Effector CD4-positive, alpha-beta T cell (primary cell): ENCODE results near the gene TPSD1.
"Not testable (repeated sequence)": the region's sequence is repeated elsewhere in the genome, so short reads cannot be mapped to it uniquely, and the experiment has no call there.

Source experiments
- DNase-seq: peaks from one replicate; pipeline ENCODE4 v3.0.0-alpha.2; 2020

Gene TPSD1

DNA sequence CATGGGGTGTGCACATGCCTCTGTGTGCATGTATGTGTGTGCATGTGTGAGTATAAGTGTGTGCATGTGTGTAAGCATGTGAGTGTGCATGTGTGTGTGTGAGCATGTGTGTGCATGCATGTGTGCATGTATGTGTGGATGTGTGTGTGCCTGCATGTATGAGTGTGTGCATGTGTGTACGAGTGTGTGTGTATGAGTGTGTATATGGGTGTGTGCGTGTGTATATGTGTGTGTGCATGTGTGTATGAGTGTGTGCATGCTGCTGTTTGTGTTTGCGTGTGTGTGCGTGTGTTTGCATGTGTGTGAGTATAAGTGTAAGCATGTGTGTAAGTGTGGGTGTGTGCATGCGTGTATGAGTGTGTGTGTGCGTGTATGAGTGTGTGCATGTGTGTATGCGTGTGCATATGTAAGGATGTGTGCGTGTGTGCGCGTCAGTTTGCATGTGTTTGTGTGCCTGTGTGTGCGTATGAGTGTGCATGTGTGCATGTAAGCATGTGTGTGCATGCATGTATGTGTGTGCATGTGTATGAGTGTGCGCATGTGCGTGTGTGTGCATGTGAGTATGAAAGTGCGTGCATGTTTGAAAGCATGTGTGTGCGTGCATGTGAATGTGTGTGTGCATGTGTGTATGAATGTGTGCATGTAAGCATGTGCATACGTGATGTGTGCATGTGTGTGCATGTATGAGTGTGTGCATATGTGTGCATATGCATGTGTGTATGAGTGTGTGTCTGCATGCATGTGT, 8.6 kb downstream of the TPSD1 start:
- no peak for DNase-seq

- DNase-seq, result no peak
These were observed 9.3 kb downstream of the TPSD1 start for GRCh38 chr16:1265090-1265630.

GRCh38 chr16:1265826-1266225, 10.0 kb downstream of the TPSD1 start:
- no peak for DNase-seq

GRCh38 chr16:1269418-1269817, 13.5 kb downstream of the TPSD1 start:
- DNase-seq, result not testable (repeated sequence)

- DNase-seq, result no peak
These were observed 15.5 kb downstream of the TPSD1 start for GRCh38 chr16:1271380-1271723.

DNA sequence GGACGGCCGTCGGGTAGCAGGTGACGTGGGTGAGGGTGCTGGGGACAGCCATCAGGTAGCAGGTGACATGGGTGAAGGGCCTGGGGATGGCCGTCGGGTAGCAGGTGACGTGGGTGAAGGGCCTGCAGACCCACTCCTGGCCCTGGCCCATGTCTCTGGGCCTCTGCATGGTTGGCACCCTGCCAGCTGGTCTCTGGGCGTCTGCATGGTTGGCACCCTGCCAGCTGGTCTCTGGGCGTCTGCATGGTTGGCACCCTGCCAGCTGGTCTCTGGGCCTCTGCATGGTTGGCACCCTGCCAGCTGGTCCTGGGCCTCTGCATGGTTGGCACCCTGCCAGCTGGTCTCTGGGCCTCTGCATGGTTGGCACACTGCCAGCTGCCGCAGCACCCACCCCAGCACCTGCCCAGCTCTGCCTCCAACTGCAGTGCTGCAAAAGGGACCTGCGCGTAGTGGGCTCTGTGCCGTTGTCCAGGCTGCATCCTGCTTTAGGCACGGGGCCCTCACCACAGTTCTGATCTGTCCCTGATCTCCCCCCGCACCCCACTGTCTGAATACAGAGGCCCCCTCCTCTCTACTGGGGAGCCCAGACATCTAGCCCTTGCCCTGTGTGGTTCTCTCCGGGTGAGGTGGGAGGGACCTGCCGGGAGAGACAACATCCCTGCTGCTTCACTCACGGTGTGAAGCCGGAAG, 16.0 kb downstream of the TPSD1 start:
- DNase-seq, result not testable (repeated sequence)

GRCh38 chr16:1272453-1273198, 16.8 kb downstream of the TPSD1 start:
- no peak for DNase-seq

DNA sequence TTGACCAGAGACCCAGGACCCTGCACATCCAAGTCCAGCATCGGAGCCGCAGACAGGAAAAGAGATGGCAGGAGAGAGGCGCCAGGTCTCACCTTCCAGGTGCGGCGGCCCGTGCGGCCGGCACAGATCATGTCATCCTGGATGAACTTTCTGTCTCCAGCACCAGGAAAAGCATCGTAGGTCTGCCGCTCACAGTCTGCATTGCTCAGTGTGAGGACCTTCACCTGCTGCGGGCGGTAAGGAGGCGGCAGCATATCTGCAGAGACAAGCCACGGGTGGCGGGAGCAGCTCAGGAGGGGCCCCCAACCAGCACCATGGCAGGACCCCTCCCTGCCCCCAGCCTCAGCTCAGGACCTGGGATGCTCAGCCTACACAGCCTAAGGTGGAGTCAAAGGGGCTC, 17.9 kb downstream of the TPSD1 start:
- DNase-seq, result no peak

GRCh38 chr16:1274767-1275166, 18.9 kb downstream of the TPSD1 start:
- no peak for DNase-seq

- no peak for DNase-seq
These were observed 20.1 kb downstream of the TPSD1 start for GRCh38 chr16:1275791-1276579.

- DNase-seq, result no peak
These were observed 20.7 kb downstream of the TPSD1 start for GRCh38 chr16:1276580-1276878.

DNA sequence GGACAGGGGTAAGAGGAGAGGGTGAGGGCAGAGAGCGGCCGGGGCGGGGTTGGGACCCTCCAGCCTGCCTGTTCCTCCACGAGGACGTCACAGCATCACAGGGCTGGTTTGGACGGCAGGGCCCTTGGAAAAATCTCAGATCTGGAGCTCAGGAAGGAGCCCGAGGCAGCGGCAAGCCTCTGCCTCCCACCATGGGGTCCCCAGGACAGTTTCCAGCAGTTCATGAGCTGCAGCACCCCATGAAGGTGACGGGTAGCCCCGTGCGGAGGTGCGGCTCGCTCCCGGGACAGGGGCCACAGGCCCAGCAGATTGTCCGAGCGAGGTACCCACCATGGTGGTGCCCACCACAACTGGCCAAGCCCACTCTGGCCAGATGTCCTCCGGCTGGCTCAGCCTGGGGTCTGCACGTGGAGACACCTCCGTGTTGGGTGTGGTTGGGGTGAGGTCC, 21.3 kb downstream of the TPSD1 start:
- no peak for DNase-seq

GRCh38 chr16:1277617-1278282, 21.9 kb downstream of the TPSD1 start:
- DNase-seq, result no peak

DNA sequence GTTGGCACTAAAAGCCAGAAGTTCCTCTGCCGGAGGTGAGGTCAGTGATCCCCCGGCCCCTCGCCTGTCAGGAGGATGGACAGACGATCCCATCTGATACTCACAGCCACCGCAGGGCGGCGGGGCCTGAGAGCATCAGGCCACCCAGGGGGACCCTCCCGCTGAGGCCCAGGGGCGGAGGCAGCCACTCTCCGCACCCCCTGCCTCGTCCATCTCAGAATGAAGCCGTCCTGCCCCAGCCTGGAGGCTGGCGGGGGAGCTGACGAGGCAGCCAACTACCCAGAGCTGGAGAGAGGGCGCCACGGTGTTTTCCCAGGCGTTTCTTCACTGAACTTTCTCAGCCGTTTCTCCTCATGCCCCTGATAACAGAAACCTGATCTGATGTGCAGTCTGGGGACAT, 22.6 kb downstream of the TPSD1 start:
- DNase-seq, result no peak

DNA sequence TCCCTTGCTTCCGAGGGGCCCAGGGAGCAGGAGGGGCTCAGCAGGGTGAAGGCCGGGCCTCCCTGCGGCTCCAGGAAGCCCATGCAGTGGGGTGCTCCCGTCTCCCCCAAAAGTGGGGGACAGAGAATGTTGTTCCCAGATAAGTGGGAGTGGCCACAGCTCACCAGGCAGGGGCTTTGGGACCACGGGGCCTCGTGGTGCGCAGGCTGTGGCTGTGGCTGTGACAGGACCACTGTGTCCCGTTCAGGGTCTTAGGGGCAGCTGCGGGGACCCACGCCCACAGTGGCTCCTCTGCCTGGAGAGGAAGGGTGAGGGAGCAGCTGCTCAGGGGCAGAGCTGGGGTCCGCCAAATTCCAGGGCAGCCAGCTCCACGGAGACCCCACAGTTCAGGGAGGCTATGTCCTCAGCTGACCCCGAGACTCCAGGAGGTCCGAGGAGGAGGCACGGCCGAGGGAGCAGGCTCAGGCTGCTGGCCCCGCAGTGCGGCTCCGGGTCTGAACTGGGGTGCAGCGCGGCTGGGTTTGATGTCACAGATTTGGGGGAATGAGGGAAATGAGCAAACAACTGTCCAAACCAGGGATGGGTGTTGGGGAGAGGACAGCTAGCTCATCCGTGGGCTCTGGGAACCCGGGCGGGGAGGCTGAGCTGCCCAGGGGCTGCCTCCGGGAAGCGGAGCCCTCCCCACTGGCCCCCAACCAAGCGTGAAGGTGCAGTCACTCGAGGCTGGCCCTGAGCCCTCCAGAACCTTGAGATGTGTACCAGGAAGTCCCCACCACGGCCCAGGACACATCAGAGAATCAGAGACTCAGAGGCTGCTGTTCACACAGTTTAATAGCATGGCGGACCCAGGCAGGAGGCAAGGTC, 23.4 kb downstream of the TPSD1 start:
- no peak for DNase-seq

- no peak for DNase-seq
These were observed 24.2 kb downstream of the TPSD1 start for GRCh38 chr16:1279945-1280589.

DNA sequence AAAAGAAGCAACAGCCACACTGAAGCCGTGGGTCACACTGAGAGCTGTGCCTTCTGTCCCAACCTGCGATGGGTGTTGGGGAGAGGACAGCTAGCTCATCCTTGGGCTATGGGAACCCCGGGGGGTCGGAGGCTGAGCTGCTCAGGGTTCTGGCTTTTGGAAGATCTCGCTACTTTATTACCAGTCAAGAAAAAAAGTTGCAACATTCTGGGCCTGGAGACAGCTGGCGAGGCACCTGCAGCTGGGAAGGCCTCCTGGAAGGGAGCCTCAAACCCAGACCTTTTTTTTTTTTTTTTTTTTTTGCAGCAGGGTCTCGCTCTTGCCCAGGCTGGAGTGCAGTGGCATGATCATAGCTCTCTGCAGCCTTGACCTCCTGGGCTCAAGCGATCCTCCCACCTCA, 24.9 kb downstream of the TPSD1 start:
- no peak for DNase-seq

GRCh38 chr16:1281517-1281916, 25.6 kb downstream of the TPSD1 start:
- DNase-seq, result no peak

- DNase-seq, result no peak
These were observed 26.6 kb downstream of the TPSD1 start for GRCh38 chr16:1282324-1282973.

DNA sequence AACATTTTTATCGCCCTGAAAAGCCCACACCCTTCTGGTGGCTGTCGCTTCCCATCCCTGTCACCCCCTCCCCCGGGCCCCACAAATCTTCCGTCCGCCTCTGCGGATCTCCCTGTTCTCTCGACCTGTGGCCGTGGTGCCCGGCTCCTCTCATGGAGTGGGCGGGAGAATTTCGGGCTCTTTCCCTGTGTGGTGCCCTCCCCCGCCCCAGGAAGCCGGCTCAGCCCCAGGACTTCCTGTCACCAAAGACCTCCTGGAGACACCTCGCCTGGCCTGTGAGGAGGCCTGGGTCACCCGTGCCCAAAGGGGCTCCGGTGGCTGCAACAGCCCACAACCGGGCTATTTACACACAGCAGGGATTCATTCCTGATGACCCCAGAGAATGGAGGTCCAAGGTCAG, 27.4 kb downstream of the TPSD1 start:
- no peak for DNase-seq
